B cell (primary cell): ENCODE results near the gene SLC35F3. TPM values are rescaled to one million over a fixed set of nuclear protein-coding genes. Genes with fewer than 3 reads are reported as not detected.

ENCODE experiments used
- ATAC-seq: fragments of 200-7000 bp; cut with Tn5 transposase; one replicate; pipeline ENCODE4 v1.10.0; 2021; ENCODE audit warnings: low read depth, mild to moderate bottlenecking, moderate number of reproducible peaks, moderate library complexity
- CTCF ChIA-PET: fragments of 350-600 bp; sonication (Branson Sonifier 250); formaldehyde crosslinking; loops from one replicate; lab custom pipeline; 2021; ENCODE audit warnings: antibody characterized with exemption, inconsistent platforms; lab: Charles Lee
- POLR2A ChIA-PET: fragments of 350-600 bp; sonication (Branson Sonifier 250); formaldehyde crosslinking; loops from one replicate; lab custom pipeline; 2021; ENCODE audit warnings: antibody characterized with exemption; lab: Charles Lee
- DNase-seq: peaks from one replicate; pipeline ENCODE4 v3.0.0; 2013
- H2AFZ ChIP-seq: 2 replicates; pipeline ENCODE4 v1.6.1; 2012; ENCODE audit warnings: mild to moderate bottlenecking, low read depth, low read length; ENCODE audit not compliant: insufficient read depth, poor library complexity, severe bottlenecking
- H3K27ac ChIP-seq, 2 donors: 1 replicate in 1 of 2; 2 replicates in 1 of 2; pipeline ENCODE4 v1.5.1; 2012 to 2013; ENCODE audit warnings: low read length in 2 of 2, mild to moderate bottlenecking in 2 of 2, moderate library complexity in 1 of 2
- H3K27me3 ChIP-seq, 4 experiments: fragments of 200-600 bp in 1 of 4; sonication (generic) in 1 of 4; replicated peaks in 1 of 4; 1 replicate in 2 of 4; 2 replicates in 2 of 4; pipeline versions ENCODE4 v1.6.1 to v1.7.0; 2013 to 2016; ENCODE audit warnings: low read length in 3 of 4, mild to moderate bottlenecking in 2 of 4, mixed read lengths in 1 of 4, moderate library complexity in 1 of 4; ENCODE audit not compliant: insufficient read depth in 4 of 4, control insufficient read depth in 3 of 4; ENCODE audit errors: control extremely low read depth in 1 of 4
- H3K36me3 ChIP-seq, 2 experiments: replicated peaks in 1 of 2; 1 replicate in 1 of 2; 2 replicates in 1 of 2; pipeline versions ENCODE4 v1.6.1 to v1.7.1; 2013; ENCODE audit warnings: low read length in 1 of 2; ENCODE audit not compliant: insufficient read depth in 2 of 2, control insufficient read depth in 1 of 2; ENCODE audit errors: control extremely low read depth in 1 of 2, extremely low read depth in 1 of 2
- H3K4me1 ChIP-seq, 2 donors: fragments of 200-600 bp in 1 of 2; sonication (generic) in 1 of 2; 1 replicate in 1 of 2; 2 replicates in 1 of 2; pipeline versions ENCODE4 v1.5.1 to v1.6.1; 2013 to 2017; ENCODE audit warnings: low read length in 2 of 2; ENCODE audit not compliant: control insufficient read depth in 2 of 2, insufficient read depth in 2 of 2
- H3K4me2 ChIP-seq: replicated peaks from 2 replicates; pipeline ENCODE3; 2012; ENCODE audit warnings: mild to moderate bottlenecking, low read depth, low read length; ENCODE audit not compliant: poor library complexity, severe bottlenecking
- H3K4me3 ChIP-seq, 5 experiments: fragments of 200-600 bp in 1 of 5; sonication (generic) in 1 of 5; 1 replicate in 3 of 5; 2 replicates in 2 of 5; pipeline versions ENCODE4 v1.5.1 to v1.7.0; 2011 to 2016; ENCODE audit warnings: low read length in 4 of 5, mild to moderate bottlenecking in 4 of 5, low read depth in 2 of 5, control low read depth in 1 of 5, moderate library complexity in 1 of 5; ENCODE audit not compliant: insufficient read depth in 1 of 5; ENCODE audit errors: control extremely low read depth in 1 of 5, extremely low read depth in 1 of 5
- H3K79me2 ChIP-seq: fragments of 200-600 bp; sonication (generic); one replicate; pipeline ENCODE4 v1.6.0; 2016; ENCODE audit warnings: low read length; ENCODE audit not compliant: control insufficient read depth, insufficient read depth
- H3K9ac ChIP-seq: fragments of 200-600 bp; sonication (generic); 2 replicates; pipeline ENCODE4 v1.6.1; 2017; ENCODE audit warnings: mild to moderate bottlenecking, low read length, moderate library complexity
- H3K9me3 ChIP-seq, 3 donors: one replicate each; pipeline versions ENCODE4 v1.6.1 to v1.7.1; 2013; ENCODE audit warnings: low read length in 2 of 3; ENCODE audit not compliant: control insufficient read depth in 2 of 3, insufficient read depth in 1 of 3; ENCODE audit errors: control extremely low read depth in 1 of 3
- H4K20me1 ChIP-seq: 2 replicates; pipeline ENCODE4 v1.6.0; 2012; ENCODE audit warnings: mild to moderate bottlenecking, low read length; ENCODE audit not compliant: insufficient read depth, control insufficient read depth, poor library complexity, severe bottlenecking
- H3K27ac Mint-ChIP-seq: one replicate; pipeline ENCODE4 v1.8.0; 2021; ENCODE audit warnings: mixed read lengths
- H3K27me3 Mint-ChIP-seq: one replicate; pipeline ENCODE4 v1.8.0; 2021; ENCODE audit warnings: mixed read lengths
- H3K4me1 Mint-ChIP-seq: one replicate; pipeline ENCODE4 v1.8.0; 2021; ENCODE audit warnings: mixed read lengths
- H3K4me3 Mint-ChIP-seq: one replicate; pipeline ENCODE4 v1.8.0; 2021; ENCODE audit warnings: mixed read lengths
- H3K9me3 Mint-ChIP-seq: one replicate; pipeline ENCODE4 v1.8.0; 2022; ENCODE audit warnings: mixed read lengths; ENCODE audit not compliant: insufficient read depth
- CTCF ChIP-seq: fragments of 200-600 bp; IDR thresholded peaks from one replicate; pipeline ENCODE4 v1.8.0; 2022; ENCODE audit warnings: antibody characterized with exemption, mild to moderate bottlenecking
- EZH2 ChIP-seq: IDR thresholded peaks from 2 replicates; pipeline ENCODE4 v1.6.1; 2012; ENCODE audit warnings: borderline replicate concordance, low read depth, mild to moderate bottlenecking, moderate library complexity, low read length; ENCODE audit not compliant: insufficient read depth, poor library complexity, severe bottlenecking
- WGBS: methylation state at CpG from one replicate; pipeline ENCODE4 v1.1.5; 2013; ENCODE audit warnings: missing lambda C conversion rate; ENCODE audit not compliant: insufficient coverage; 5-methylcytosine and 5-hydroxymethylcytosine counted together
- intact Hi-C: fragments of 100-400 bp; cut with micrococcal nuclease; formaldehyde crosslinking; loops from one replicate; pipeline ENCODE4 v1.10.0; 2022
- polyA plus RNA-seq: library from polyadenylated mRNA; depleted of rRNA; stranded (reverse); fragments of >200 nt; gene quantifications from 2 replicates; pipeline ENCODE4 v1.2.3, GENCODE V29; 2012
- total RNA-seq, 2 donors: library from RNA; stranded (reverse); fragments of 120-200 nt in 1 of 2; gene quantifications; 1 replicate in 1 of 2; 2 replicates in 1 of 2; pipeline versions ENCODE4 v1.2.3 to v1.2.4, GENCODE V29; 2013 to 2022

The SLC35F3 gene
- total and polyA plus RNA-seq, 2 donors (not counting 1 experiment from before 2014, with no cell fraction given): not detected

- no peak for DNase-seq
- Mint-ChIP-seq H3K9me3 (peaks cover 8% of the 10 kb centered on the region), H3K4me1 (no peaks in the 10 kb centered on the region), H3K27me3 (peaks cover 25% of the 10 kb centered on the region), H3K27ac (no peak overlapping the region), H3K4me3 (no peak overlapping the region)
- no peak for TF ChIP-seq CTCF
- no peak for TF ChIP-seq EZH2
- Histone ChIP-seq H3K27ac (no peak overlapping the region), H4K20me1 (no peaks in the 10 kb centered on the region), H3K9ac (no peak overlapping the region), H3K4me2 (no peak overlapping the region), H3K36me3 (no peaks in the 10 kb centered on the region), H3K4me1 (no peaks in the 10 kb centered on the region), H3K4me3 (no peak overlapping the region), H3K79me2 (no peaks in the 10 kb centered on the region), H3K9me3 (peaks cover 0 to 11% (median 4%) of the 10 kb centered on the region in 3 donors), H2AFZ (no peak overlapping the region), H3K27me3 (peaks cover 0 to 12% (median 0%) of the 10 kb centered on the region in 4 experiments)
- intact Hi-C loops: no loop called here
- ATAC-seq: no peak
- CTCF ChIA-PET: no interaction called here
- 100% methylated on average over 1 of the region's 2 CpGs for WGBS
- POLR2A ChIA-PET: no interaction called here
Measured at GRCh38 chr1:234288946-234289345, 384.5 kb downstream of the SLC35F3 start.

- H3K4me2 ChIP-seq: no peak overlapping the region
- no peaks in the 10 kb centered on the region for H4K20me1 ChIP-seq
- Mint-ChIP-seq H3K9me3 (peaks cover 8% of the 10 kb centered on the region), H3K4me3 (no peak overlapping the region), H3K27ac (no peak overlapping the region), H3K27me3 (peaks cover 22% of the 10 kb centered on the region), H3K4me1 (no peaks in the 10 kb centered on the region)
- no peak for TF ChIP-seq CTCF
- no peak for TF ChIP-seq EZH2
- H3K9ac ChIP-seq: no peak overlapping the region
- peaks cover 0 to 11% (median 4%) of the 10 kb centered on the region in 3 donors for H3K9me3 ChIP-seq
- intact Hi-C loops: no loop called here
- no peaks in the 10 kb centered on the region for H3K4me1 ChIP-seq
- H3K36me3 ChIP-seq: no peaks in the 10 kb centered on the region
- ChIA-PET CTCF (no interaction called here), POLR2A (no interaction called here)
- no peak overlapping the region for H3K4me3 ChIP-seq
- H3K27me3 ChIP-seq: peaks cover 0 to 12% (median 0%) of the 10 kb centered on the region in 4 experiments
- DNase-seq (no peak), ATAC-seq (no peak)
- no peak overlapping the region for H3K27ac ChIP-seq
- no peaks in the 10 kb centered on the region for H3K79me2 ChIP-seq
- no peak overlapping the region for H2AFZ ChIP-seq
- WGBS: 57% methylated on average over 1 of the region's 2 CpGs
Measured at GRCh38 chr1:234289538-234290305, 385.2 kb downstream of the SLC35F3 start.
